ENCODE results near the gene EIF2S2.
"Not testable (repeated sequence)": the region's sequence is repeated elsewhere in the genome, so short reads cannot be mapped to it uniquely, and the experiment has no call there.

GRCh38 chr20:34152073-34152472 lies 40.0 kb upstream of the EIF2S2 start:
- TF ChIP-seq, protein P1, sequence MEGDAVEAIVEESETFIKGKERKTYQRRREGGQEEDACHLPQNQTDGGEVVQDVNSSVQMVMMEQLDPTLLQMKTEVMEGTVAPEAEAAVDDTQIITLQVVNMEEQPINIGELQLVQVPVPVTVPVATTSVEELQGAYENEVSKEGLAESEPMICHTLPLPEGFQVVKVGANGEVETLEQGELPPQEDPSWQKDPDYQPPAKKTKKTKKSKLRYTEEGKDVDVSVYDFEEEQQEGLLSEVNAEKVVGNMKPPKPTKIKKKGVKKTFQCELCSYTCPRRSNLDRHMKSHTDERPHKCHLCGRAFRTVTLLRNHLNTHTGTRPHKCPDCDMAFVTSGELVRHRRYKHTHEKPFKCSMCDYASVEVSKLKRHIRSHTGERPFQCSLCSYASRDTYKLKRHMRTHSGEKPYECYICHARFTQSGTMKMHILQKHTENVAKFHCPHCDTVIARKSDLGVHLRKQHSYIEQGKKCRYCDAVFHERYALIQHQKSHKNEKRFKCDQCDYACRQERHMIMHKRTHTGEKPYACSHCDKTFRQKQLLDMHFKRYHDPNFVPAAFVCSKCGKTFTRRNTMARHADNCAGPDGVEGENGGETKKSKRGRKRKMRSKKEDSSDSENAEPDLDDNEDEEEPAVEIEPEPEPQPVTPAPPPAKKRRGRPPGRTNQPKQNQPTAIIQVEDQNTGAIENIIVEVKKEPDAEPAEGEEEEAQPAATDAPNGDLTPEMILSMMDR (IDR thresholded peaks at IDR 0.05; ENCODE audit: poor library complexity): not testable (repeated sequence)
- not testable (repeated sequence) for TF ChIP-seq EZH2 (IDR thresholded peaks at IDR 0.05; ENCODE audit: borderline replicate concordance)
